Activated T-helper 1 cell treated with anti-CD3 and anti-CD28 coated beads, Interleukin-12 subunit alpha, Interleukin-12 subunit beta, Interleukin-2, Interleukin-4 antibody, amounts not matched to agents 30 ng/mL and 10 ng/mL and 1 ng/mL, durations not matched to agents 14 hours and 24 hours and 36 hours (primary cell): ENCODE results near the gene HIC2. TPM values are rescaled to one million over a fixed set of nuclear protein-coding genes. Genes with fewer than 3 reads are reported as not detected.

Experiments
- total RNA-seq: library from RNA; stranded (reverse); gene quantifications from 2 replicates; pipeline ENCODE4 v1.2.3, GENCODE V29; 2022

Gene HIC2
- total RNA-seq, 1 donor from 2014 or later = 5.7 TPM

Other genes with a start within 250 kb of the HIC2 start
- 0.16 TPM in 1 of 2 replicates, not detected in the other for gene RIMBP3B, start 33.6 kb upstream of the HIC2 start, total RNA-seq
- gene TMEM191C, start 50.0 kb downstream of the HIC2 start, total RNA-seq = 0.59 and 0.67 TPM in 2 replicates
- gene RIMBP3C, start 134.1 kb downstream of the HIC2 start, total RNA-seq = 0.32 and 0.34 TPM in 2 replicates
- gene UBE2L3, start 150.3 kb downstream of the HIC2 start, total RNA-seq = 58.3 and 62.4 TPM in 2 replicates
- gene YDJC, start 212.7 kb downstream of the HIC2 start, total RNA-seq = 51.7 and 51.8 TPM in 2 replicates
- 0.54 and 0.73 TPM in 2 replicates for gene CCDC116, start 215.4 kb downstream of the HIC2 start, total RNA-seq
- 98.8 and 100 TPM in 2 replicates for gene SDF2L1, start 224.9 kb downstream of the HIC2 start, total RNA-seq
- 53.1 and 53.3 TPM in 2 replicates for gene PPIL2, start 248.6 kb downstream of the HIC2 start, total RNA-seq